ENCODE measurements around the gene ANKS3.

The ANKS3 gene

GRCh38 chr16:4724661-4725270, 9.3 kb downstream of the ANKS3 start:
- DNase-seq = no peak

- no peak for DNase-seq
These were observed 10.9 kb downstream of the ANKS3 start for GRCh38 chr16:4723071-4723767.

GRCh38 chr16:4718466-4718865, 15.6 kb downstream of the ANKS3 start:
- DNase-seq = no peak

GRCh38 chr16:4714996-4715395, 19.1 kb downstream of the ANKS3 start:
- DNase-seq = no peak

GRCh38 chr16:4713663-4714501, 20.2 kb downstream of the ANKS3 start:
- no peak for DNase-seq

GRCh38 chr16:4709481-4709880, 24.6 kb downstream of the ANKS3 start:
- DNase-seq = no peak

GRCh38 chr16:4706871-4707270, 27.2 kb downstream of the ANKS3 start:
- no peak for DNase-seq

GRCh38 chr16:4704913-4705312, 29.2 kb downstream of the ANKS3 start:
- DNase-seq = no peak

- DNase-seq = no peak
These were observed 29.6 kb downstream of the ANKS3 start for GRCh38 chr16:4704491-4704890.

GRCh38 chr16:4703906-4704305, 30.2 kb downstream of the ANKS3 start:
- no peak for DNase-seq

- DNase-seq = no peak
These were observed 31.6 kb downstream of the ANKS3 start for GRCh38 chr16:4702466-4702808.

GRCh38 chr16:4701791-4702465, 32.1 kb downstream of the ANKS3 start:
- DNase-seq = no peak

- no peak for DNase-seq
These were observed 32.9 kb downstream of the ANKS3 start for GRCh38 chr16:4700997-4701743.

GRCh38 chr16:4700380-4700996, 33.6 kb downstream of the ANKS3 start:
- peak; percentile 20 for DNase-seq

- no peak for DNase-seq
These were observed 35.0 kb downstream of the ANKS3 start for GRCh38 chr16:4699046-4699556.

- no peak for DNase-seq
These were observed 35.6 kb downstream of the ANKS3 start for GRCh38 chr16:4698321-4699045.

GRCh38 chr16:4697848-4698291, 36.2 kb downstream of the ANKS3 start:
- no peak for DNase-seq

- DNase-seq = no peak
These were observed 36.9 kb downstream of the ANKS3 start for GRCh38 chr16:4696905-4697847.

GRCh38 chr16:4696172-4696904, 37.7 kb downstream of the ANKS3 start:
- DNase-seq = no peak
